ENCODE results near the gene RBM4. TPM values are rescaled to one million over a fixed set of nuclear protein-coding genes. Genes with fewer than 3 reads are reported as not detected.

Gene RBM4
- total and polyA plus RNA-seq, 2 experiments from 2014 or later: 146 to 147 TPM

DNA sequence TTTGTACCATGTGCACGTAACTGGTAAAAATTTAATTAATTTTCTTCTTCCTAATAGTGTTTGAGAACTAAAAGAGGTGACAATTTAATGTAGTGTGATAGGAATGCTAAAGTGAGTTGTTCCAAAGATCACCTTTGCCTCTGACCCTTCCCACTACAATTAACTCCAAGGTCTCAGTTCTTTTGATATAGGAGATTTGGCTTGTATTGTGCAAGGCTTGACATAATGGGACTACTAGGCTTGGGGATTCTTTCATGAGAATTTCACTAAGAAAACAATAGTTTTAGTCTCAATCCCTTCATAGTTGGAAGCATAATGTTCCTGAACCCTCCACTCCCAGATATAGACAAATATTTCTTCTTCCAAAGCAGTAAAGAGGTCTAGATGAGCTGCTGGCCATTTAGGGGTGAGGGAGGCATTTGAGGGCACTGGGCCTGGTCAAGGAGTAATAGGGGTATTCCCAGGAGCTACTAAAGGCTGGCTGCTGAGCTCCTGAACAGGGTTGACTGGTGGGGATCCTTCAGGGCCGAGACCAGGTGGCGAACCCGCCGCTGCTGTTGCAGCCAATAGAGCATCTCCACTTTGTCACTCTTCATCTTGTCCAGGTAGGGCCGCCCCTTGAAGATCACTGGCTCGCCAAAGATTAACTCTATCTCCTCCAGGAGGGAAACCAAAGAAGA is 48.4 kb upstream of the RBM4 start (continued):
- no peak for TF ChIP-seq ZNF462 (CRISPR knock-in tag; IDR thresholded peaks at IDR 0.05)
- no peak for TF ChIP-seq NANOG (IDR thresholded peaks at IDR 0.05; ENCODE audit: borderline replicate concordance)
- no peak for TF ChIP-seq EZH2phosphoT487 (IDR thresholded peaks at IDR 0.05; ENCODE audit: unreplicated experiment)
- TF ChIP-seq CTCF (conservative IDR thresholded peaks at IDR 0.05; ENCODE audit: low read depth in 2 of 2): no peak

- no peak overlapping the region for H3K4me3 Mint-ChIP-seq
- peaks cover 12% of the 10 kb centered on the region for H3K4me1 Mint-ChIP-seq
Observed at GRCh38 chr11:66591175-66591574, 47.3 kb upstream of the RBM4 start.

More at GRCh38 chr11:66591175-66591574, 47.3 kb upstream of the RBM4 start:
- Histone ChIP-seq H3K9me2 (ENCODE audit: insufficient read depth) (no peaks in the 10 kb centered on the region), H3K4me3 (no peak overlapping the region), H4K20me1 (replicated peaks; ENCODE audit: insufficient read depth) (no peaks in the 10 kb centered on the region), H2AFZ (no peak overlapping the region), H3K79me2 (replicated peaks; ENCODE audit: insufficient read depth) (no peaks in the 10 kb centered on the region; the same call in 1 of the 2 replicates), H3K27ac (ENCODE audit: low read depth) (no peak overlapping the region), H3K36me3 (ENCODE audit: insufficient read depth) (no peaks in the 10 kb centered on the region; the same call in 1 of the 2 replicates), H3K27me3 (ENCODE audit: insufficient read depth) (0 out of 2 replicates have a peak, but pooled peaks cover 7% of the 10 kb centered on the region), H3K4me2 (no peak overlapping the region), H3F3A (replicated peaks; ENCODE audit: low read depth) (0 out of 2 replicates have a peak, but pooled peaks cover 10% of the 10 kb centered on the region), H3K4me1 (ENCODE audit: insufficient read depth) (peaks cover 10% of the 10 kb centered on the region; the same call in 1 of the 2 replicates)
- Mint-ChIP-seq H3K27ac (no peak overlapping the region), H3K36me3 (ENCODE audit: low read depth) (peaks cover 23% of the 10 kb centered on the region), H3K9me3 (peaks cover 45% of the 10 kb centered on the region), H3K27me3 (ENCODE audit: insufficient read depth, low read depth, poor library complexity) (peaks cover 20% of the 10 kb centered on the region)
- TF ChIP-seq POLR2AphosphoS5 (IDR thresholded peaks at IDR 0.05; ENCODE audit: low read depth) (no peak), EZH2phosphoT487 (IDR thresholded peaks at IDR 0.05; ENCODE audit: unreplicated experiment) (no peak), ZNF114 (CRISPR knock-in tag; IDR thresholded peaks at IDR 0.05) (no peak)
- no peak for DNase-seq (ENCODE audit: low spot score)
- no peak for ATAC-seq

Measured in GM23338 (cell line).